Neural progenitor cell (in vitro differentiated cells): ENCODE data around the gene TADA2B.

Source experiments
- EZH2 ChIP-seq: fragments of 200-600 bp; sonication (generic); IDR thresholded peaks from 2 replicates; pipeline ENCODE4 v1.6.1; 2017; ENCODE audit warnings: antibody characterized with exemption, mild to moderate bottlenecking, moderate library complexity
- TF ChIP-seq, protein P1 (sequence below): fragments of 200-600 bp; sonication (generic); IDR thresholded peaks from 2 replicates; pipeline ENCODE4 v1.5.1; 2017; ENCODE audit warnings: antibody characterized with exemption, mild to moderate bottlenecking

DNA sequence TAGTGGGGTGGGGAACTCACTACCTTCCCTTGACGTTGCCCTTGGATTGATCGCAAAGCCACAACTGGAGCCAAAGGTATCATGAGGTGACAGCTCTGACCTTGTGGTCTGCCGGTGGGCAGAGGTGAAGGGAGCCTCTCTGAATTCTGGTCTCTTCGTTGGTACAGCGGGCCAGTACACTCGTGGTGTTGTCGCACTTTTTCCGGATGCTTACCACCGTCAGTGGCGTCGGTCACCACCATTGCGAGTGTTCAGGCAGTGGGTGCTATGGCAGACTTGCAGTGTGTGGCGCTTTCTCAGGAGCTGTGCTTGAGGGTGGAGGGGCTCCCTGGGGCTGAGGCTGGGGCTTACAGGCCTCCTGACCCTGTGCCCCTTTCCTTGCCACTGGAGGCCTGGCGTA, 29.9 kb downstream of the TADA2B start:
- TF ChIP-seq, protein P1, sequence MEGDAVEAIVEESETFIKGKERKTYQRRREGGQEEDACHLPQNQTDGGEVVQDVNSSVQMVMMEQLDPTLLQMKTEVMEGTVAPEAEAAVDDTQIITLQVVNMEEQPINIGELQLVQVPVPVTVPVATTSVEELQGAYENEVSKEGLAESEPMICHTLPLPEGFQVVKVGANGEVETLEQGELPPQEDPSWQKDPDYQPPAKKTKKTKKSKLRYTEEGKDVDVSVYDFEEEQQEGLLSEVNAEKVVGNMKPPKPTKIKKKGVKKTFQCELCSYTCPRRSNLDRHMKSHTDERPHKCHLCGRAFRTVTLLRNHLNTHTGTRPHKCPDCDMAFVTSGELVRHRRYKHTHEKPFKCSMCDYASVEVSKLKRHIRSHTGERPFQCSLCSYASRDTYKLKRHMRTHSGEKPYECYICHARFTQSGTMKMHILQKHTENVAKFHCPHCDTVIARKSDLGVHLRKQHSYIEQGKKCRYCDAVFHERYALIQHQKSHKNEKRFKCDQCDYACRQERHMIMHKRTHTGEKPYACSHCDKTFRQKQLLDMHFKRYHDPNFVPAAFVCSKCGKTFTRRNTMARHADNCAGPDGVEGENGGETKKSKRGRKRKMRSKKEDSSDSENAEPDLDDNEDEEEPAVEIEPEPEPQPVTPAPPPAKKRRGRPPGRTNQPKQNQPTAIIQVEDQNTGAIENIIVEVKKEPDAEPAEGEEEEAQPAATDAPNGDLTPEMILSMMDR, result no peak
- no peak for TF ChIP-seq EZH2
